CD4-positive, alpha-beta T cell treated with Interleukin-12 subunit alpha and Interleukin-12 subunit beta, for 1 hour (primary cell): Measurements from ENCODE around the gene SHH.
"Not testable (repeated sequence)": the region's sequence is repeated elsewhere in the genome, so short reads cannot be mapped to it uniquely, and the experiment has no call there.

Experiments
- DNase-seq: peaks from one replicate; pipeline ENCODE4 v3.0.0-alpha.2; 2020

Gene SHH

DNA sequence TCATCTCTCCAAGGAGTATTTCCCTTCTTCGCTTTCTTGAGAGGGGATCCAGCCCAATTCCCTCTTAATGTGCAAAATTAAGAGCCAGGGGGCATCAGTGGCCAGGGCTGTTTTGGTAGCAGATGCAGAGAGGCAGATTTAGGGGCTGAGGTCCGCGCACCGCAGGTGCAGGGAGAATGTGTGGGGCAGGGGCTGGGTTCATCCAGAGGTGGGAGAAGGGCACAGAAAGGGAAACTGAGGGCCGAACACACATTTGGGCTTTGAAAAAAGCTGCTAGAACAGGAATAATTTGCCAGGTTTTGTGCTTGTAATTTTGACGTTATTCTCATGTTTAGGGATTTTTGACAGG lies 6.5 kb upstream of the SHH start:
- no peak for DNase-seq

DNA sequence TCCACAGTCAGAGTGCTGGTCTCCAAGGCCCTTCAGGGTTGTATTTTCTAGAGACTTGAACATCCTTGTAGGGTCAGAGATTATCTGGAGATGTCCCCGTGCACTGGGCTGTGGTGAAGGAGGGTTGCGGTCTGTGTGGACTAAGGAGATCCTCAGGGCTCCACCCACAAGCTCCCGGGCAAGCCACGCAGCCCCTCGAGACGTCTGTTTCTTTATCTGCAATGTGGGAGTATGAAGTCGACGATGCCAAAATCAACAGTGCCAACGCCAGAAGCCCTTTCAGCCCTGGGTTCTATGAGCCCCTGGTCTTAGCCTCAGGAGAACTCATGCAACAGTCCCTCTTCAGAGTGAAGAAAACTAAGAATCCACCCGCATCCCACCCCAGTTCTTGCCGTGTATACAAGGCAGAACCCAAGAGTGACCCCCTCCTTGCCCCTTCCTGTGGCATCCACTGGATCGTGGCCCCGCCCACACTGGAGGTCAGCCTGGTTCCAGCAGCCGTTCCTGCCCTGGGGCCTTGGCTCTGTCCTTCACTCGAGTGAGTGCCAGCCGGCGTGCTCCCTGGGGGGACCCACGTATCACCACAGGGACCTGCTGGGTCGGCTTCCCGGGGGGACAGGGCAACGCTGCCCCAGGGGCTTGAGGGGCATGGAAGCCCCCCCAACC lies 6.0 kb upstream of the SHH start:
- no peak for DNase-seq

DNA sequence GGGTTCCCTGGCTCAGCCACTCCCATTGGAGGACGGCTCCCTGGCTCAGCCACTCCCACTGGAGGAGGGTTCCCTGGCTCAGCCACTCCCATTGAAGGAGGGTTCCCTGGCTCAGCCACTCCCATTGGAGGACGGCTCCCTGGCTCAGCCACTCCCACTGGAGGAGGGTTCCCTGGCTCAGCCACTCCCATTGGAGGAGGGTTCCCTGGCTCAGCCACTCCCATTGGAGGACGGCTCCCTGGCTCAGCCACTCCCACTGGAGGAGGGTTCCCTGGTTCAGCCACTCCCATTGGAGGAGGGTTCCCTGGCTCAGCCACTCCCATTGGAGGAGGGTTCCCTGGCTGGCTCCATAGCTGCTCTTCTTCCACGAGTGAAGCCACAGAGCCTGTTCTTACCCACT lies 5.3 kb upstream of the SHH start:
- not testable (repeated sequence) for DNase-seq

DNA sequence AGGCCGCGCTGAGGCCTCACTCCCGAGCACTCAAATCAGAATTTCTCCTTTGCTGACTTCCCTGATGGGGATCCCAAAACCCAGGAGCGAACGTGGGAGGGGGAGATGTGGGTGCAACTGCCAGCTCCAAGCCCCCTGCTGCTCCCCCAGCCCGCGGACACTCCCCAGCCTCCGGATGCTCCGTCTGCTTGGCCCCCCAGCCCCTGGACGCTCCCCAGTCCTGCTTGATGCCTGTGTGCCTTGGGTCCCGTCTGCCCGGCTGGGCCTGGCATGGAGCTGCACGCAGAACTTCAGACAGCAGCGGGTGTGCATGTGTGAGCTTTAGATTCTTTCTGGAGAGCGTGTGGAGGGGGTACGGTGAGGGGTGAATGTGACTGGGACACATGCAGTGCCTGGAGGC lies 4.7 kb upstream of the SHH start:
- DNase-seq = no peak

DNA sequence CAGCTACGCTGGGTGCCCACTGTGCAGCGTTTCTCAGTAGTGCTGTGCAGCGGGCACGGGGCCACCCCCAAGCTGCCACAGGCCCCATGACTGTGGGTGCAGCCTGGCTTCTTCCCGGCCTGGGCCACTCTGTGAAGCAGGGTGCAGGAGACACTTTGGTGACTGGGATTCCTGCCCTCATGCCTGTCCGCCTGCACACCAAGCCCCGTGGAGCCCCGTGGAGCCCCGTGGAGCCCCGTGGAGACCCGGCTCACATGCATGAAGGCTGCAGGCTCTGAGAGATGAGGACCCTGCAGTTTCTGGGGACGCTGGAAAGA lies 3.9 kb upstream of the SHH start:
- no peak for DNase-seq

DNA sequence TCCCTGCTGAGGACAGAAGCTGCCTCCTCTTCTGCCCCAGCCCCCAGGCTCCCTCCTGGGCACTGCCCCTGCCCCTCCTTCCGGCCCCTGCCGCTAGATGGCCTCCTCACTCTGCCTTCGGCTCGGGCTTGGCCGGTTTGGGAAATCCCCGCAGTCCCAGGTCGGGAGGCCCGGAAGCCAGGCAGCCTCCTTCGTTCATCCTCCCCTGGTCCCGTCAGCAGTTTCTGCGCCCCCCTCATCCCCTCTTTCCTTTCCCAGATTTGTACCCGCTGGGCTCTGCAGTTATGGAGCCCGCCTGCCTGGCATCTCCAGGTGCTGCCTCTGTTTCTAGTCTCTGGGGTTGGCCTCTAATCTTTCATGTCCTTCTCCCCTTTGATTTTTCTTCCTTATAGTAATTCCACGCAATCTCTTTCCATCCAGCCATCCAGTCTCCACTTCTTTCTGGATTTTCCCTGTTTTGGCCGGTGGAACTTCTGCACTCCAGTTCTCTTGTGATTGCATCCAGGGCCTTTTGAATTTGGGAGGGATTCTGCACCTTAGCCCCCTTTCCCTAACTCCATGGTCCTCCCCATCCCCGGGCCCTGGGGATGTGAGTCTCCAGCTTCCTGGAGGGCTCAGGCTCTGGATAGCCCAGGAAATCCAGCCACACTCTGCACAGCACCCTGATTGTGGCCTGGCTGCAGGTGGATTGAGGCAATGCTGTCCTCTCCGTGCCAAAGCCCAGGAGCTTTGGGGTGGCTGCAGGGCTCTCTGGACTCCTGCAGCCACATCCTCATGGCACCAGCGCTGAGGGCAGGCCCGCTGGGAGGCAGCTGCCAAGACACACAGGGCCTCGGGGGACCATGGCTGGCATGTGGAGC lies 3.3 kb upstream of the SHH start:
- peak; percentile 47 for DNase-seq

DNA sequence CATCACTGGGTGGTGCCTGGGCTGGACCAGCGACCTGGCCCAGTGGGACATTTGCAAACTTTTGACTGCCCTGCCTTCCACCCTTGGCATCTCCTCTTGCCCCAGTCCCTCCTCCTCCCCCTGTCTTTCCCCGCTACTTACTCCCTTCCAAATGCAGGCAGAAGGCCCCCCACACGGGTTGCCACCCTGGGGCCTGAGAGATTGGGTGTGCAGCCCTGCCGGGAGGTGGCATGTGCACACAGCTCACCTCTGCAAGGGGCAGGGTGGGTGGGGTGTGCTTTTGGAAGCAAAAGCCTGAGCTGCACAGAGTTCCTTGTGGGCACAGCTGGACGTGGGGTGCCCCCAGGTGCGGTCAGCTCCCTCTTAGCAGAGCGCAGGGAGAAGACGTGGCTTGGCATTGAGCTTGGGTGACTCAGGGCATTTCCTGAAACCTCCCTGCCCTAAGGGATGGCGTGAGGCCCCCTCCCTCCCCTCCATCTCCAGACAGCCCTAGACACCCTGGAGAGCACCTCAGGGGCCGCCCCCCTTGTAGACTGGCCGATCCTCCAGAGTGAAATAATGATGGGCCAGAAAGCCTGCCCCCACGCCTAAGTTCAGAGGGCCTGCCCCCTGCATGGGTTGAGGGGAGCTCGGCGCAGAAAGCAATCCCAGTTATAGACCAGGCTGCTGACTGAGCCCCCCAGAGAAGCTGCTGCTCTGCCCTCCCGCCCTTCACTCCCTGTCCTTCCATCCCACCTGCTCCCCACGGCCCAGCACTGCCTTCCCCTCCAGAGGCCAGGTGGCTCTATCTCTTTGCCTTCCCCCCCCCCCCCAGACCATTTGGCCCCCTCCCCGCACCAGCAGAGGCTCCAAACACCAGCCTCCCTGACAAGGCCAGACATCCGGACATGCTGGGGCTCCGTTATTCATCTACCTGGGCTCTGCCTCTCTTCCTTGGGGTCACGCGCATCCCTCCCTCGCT lies 2.3 kb upstream of the SHH start:
- DNase-seq = no peak

DNA sequence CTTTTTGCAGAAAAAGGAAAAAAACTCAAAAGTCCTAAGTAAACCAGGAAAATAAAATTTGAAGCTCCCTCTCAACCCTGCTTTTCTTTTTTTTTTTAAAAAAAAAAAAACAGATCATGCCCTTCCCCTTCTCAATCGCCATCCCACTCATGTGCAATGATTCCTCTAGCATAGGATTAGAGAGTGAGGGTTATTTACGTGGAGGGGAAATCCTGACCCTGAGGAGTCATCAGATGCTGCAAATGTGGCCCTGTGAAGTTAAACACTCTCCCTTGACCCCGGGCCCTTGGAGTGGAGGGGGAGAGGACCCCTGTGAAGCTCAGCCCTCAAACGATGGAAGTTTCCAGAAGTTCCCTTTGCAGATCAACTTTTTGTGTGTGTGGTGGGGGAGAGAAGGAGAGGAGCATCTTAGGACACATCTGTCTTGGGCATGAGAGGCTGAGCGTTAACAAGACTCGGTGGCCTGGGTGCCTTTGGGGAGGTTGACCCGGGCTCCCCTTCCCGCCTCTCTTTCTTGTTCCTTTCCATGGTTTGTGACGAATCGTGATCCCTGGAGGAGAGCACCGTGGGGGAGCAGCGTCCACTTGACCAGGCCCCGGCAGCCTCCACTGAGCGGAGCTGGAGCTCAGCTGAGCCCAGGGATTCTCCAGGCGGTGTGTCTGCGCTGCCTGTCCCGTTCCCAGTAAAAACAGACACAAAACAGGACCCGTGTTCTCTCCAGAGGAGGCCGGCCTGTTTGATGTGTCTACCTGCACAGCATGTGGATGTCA lies 1.5 kb upstream of the SHH start:
- no peak for DNase-seq

DNA sequence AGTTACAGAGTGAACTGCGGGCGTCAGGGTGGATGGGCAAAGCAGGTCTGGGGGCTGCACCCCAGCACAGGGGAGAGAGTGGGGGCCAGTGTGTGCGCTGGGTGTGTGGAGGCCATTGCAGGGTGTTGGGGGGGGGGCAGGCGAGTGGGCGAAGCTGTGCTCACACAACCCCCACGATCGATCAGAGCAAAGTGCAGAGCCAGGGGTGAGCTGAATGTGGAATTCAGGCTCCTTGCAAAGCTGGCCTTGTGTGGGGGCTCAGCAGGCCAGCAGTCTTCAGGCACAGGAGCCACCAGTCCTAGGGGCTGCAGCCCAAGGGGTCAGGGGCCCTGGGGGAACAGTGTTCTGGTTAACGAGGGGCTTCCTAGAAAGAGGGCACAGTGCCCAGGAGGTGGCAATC lies 862 bp upstream of the SHH start:
- no peak for DNase-seq

DNA sequence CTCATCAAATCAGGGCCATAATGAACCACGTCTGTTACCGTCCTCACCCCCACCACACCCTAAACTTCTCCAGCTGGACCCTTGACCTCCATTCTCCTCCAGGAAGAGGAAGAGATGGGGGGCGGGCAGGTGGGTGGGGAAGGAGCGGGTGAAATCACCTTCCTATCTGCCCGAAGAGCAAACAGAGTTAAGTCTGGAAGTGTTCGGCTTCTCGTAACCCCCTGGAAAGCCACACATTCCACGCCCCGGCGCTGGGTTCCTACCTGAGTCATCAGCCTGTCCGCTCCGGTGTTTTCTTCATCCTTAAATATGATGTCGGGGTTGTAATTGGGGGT lies 736 bp downstream of the SHH start:
- no peak for DNase-seq

DNA sequence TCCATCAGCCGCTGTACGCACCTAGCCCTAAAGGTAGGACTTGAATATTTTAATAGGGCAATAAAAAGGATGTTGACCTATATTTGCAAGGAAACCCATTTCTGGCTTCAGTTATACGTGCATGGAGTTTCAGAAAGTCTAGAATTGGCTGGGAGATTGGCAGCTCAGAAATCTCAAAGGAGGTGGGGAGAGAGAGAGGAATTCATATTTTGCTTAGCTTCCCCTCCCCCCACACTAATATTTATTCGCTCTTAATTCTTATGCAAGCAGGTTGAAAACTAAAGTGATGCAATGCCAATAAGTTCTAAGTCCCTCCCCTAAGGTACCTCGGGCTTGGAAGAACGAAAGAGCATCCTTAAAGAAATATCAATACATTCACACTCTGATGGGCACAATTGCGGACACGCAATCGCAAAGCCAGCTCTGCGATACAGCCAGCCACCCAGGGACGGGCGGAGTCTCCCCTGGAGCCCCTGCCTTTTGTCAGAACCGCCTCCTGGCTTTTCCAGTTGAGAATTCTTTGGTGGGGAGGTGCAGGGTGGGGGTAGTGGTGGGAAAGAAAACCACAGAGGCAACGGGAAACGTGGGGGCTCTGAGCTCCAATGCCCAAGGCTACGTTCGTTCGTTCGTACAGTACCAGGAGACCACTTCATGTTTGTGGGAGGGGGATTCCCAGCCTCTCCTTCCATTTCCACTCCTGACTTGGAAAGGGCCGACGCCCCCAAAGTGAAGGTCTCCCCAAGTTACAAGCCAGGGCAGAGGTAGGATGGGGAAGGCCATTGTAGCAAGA lies 1.3 kb downstream of the SHH start:
- DNase-seq = no peak

DNA sequence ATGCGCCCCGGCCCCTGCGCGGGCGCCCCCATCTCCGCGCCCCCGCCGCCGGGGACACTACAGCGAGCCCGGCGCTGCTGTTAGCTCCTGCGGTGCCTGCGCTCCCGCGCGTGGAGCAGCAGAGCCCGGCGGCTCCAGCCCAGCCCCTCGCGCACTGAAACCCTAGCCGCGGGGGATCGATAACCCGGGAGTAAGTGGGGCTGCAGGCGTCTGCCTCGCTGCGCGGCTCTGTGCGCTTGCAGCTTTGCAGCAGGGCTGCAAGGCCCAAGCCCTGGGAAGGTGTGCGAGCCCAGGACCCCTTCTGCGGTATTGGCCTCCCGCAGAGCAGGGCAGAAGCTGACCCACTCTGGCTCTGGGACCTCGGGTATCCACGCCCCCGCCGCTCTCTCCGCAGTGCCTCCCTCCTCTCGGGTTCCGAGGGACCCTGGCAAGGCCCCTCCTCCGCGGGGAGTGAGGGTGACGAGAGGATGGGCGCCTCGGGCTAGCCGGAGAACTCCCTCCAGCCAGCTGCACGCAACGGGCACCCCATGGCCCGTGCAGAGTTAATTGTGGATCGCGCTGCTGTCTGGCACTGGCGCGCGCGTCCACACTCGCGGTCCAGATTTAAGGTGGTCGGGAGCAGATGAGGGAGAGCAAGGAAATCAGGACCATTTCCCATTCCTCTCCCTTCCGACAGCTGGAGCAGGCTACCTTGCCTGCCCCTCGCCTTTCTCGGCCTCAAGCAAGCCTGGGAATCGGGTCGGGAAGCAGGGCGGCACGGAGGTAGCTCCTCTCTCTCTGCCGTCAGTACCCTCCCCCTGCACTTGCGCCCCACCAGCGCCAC lies 2.1 kb downstream of the SHH start:
- DNase-seq = no peak

DNA sequence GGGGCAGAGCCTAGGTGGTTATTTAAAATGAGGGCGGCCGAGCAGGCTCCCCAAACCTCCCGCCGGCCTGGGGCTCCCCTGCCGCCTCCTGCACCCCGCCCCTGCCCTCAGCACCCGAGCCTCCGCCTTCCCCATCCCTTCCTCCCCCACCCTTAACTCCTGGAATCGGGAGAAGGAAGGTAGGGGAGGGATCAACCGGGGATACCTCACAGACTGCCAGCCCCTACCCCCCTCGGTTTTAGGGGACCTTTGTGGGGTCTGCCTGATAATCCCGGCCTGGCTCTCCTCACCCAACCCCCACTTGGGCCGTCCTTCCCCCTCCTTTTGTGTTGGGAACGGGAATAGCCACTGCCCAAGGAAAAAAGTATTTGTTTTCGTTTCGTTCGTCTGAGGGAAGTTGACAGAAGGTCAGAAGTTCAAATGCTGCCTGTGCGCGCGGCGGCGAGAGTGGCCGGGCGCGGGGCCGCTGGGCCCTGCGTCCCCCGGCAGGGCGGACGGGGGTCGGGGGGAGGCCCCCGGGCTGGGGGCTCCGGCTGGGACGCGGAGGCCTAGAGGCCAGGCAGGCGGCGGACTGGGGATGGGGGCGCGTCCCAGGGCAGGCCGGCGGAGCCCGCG lies 2.8 kb downstream of the SHH start:
- DNase-seq = no peak

DNA sequence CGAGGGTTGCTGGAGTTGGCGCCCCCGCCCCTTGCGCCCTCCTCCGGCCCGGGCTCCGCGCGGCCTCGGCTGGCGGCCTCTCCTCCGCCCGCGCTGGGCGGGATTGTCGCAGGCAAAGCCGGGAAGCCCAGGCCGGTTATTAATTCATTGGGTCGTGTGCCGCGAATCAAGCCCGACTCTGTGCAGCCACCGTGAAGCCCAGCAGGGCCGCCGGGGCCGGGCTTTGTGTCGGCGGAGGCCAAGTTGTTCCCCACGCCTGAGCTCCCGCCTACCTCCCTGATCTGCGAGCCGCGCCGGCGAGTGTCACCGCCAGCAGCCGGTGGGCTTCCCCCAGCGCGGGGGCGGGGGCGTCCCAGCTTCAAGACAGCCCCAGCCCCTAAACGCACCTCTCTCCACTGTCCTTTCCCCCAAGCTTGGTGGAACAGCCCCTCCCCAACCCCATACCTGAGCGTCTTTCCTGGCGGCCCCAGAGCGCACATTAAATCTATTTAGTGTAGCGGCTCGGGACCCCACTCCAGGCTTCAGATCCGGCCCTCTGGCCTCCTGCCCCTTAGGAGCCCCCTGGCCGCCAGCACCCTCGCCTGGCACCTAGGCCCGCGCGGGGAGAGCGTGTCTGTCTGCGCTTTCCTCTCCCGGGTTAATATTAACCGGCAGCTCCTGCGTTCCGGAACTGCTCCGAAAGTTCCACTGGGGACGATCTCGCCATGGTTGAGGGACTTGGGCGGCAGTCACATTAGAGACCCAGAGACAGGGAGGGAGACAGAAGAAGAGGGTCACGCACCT lies 3.5 kb downstream of the SHH start:
- DNase-seq = no peak

DNA sequence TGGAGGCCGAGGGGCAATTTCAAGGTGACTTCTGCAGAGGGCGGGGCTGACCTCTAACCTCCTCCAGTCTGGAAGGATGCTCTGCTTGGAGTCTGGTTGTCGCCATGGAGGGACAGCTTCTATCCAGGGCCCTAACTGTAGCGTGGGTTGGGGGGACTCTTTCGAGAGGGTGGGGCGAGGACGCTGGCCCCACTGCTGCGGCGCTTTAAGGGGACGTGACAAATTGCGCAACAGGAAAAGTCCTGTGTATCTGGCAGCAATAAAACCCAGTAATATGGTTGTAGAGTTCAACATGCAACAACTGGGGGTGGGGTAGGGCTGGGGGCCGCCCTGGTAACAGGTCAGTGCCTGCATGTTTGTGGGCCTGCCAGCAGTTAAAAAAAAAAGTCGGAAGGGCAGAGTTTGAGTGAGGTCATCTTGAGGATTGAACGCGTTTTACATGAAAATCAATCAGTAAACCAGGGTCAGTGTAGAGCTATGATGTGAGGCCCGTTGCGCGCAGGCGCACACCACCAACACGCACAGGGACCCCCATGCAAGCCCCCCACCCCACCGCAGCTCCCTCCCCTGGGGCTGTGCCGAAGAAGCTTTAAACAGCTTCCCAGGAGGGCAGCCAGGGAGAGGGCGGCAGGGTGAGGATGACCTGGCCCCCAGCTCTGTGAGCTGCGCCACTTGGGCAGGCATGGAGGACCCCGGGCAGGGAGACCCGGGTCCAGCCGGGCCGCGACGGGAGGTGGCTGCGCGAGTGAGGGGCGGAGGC lies 4.3 kb downstream of the SHH start:
- DNase-seq = no peak

DNA sequence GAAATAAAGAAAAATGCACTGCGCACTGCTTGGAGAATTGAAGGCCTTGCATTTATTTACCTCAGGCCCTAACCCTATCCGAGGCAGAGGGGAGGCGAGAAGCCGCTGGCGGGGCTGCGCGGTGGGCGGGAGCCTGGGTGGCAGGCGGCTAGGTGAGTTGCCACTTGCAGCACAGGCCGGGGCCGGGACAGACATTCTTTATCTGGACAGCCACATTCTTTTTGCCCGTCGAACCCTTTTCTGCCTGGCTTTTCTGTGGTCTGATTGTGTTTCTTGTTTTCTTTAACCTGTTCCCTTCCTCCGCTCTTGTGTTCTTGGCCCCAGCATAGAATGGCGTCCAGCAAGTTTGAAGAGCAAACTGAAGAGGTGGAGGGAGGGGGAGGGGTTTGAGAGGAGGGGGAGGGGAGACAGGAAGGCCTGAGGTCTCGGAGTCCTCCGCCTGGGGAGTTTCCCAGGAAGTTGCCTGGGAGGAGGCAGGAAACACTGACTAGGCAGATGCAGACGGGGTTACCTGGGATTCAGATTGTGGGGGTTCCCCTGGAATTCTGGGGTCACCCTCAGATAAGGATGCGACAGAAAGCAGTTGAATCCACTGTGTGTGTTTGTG lies 5.1 kb downstream of the SHH start:
- no peak for DNase-seq

DNA sequence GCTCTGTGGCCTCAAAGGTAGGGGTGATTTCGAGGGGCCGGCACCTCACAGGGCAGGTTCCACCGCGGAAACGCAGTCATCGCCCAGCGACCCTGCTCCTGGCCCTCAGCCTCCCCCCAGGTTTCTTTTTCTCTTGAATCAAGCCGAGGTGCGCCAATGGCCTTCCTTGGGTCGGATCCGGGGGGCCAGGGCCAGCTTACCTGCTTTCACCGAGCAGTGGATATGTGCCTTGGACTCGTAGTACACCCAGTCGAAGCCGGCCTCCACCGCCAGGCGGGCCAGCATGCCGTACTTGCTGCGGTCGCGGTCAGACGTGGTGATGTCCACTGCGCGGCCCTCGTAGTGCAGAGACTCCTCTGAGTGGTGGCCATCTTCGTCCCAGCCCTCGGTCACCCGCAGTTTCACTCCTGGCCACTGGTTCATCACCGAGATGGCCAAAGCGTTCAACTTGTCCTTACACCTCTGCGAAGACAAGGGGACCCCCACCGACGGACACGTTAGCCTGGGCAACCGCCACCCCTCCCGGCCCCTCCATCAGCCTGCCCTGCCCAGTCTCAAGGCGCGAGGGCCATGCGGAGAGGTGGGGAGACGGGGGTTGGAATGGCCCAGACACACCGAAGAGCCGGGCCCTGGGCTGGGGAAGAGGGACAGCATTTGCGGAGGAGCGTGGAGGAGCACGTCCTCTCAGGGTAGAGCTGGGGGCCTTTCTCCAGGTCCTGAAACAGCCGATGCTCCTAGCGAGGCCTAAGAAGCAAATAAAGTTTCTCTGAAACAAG lies 6.0 kb downstream of the SHH start:
- no peak for DNase-seq

DNA sequence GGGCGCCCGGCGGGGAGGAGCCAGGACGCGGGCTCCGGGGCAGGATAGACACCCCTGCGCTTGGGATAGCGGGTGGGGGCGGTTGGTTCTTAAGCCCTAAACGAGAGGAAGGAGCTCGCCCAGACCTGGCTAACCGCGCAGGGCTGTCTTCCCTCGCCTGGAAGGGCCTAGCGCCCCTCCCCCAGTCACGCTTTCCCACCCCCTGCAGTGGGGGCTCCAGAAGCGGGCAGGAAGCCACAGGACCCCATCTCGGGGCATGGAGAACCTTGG lies 6.5 kb downstream of the SHH start:
- no peak for DNase-seq
